Liver (tissue), 2 donors: ENCODE measurements around the gene BACH2.

Experiments
- YY1 ChIP-seq: IDR thresholded peaks from 2 replicates; pipeline ENCODE4 v1.6.1; 2016; ENCODE audit warnings: antibody characterized with exemption, mild to moderate bottlenecking
- TF ChIP-seq, protein P1 (sequence below): fragments of 150-350 bp; IDR thresholded peaks from 2 replicates; pipeline ENCODE4 v1.5.1; 2017; ENCODE audit warnings: improper control_type of control experiment, low read depth, low read length; ENCODE audit not compliant: missing input control
- donor health status: healthy.

DNA sequence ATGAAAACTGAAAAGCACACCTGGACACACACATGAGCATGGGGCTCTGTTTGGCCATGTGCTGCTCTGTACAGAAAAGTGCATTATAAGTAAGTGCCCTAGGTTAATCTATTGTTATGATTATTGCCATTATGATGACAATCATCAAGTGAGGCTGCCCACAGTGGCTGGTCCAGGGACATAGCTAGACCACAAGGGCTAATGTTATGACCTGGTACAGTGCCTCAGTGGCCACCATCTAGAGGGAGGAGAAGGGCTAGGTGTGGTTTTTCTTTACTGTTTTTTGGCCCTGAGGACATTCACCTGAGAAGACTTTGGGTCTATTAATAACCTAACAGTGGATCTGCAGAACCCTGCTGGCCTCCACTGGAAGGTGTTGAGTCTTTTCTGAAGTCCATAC lies 316.3 kb downstream of the BACH2 start:
- TF ChIP-seq, protein P1, sequence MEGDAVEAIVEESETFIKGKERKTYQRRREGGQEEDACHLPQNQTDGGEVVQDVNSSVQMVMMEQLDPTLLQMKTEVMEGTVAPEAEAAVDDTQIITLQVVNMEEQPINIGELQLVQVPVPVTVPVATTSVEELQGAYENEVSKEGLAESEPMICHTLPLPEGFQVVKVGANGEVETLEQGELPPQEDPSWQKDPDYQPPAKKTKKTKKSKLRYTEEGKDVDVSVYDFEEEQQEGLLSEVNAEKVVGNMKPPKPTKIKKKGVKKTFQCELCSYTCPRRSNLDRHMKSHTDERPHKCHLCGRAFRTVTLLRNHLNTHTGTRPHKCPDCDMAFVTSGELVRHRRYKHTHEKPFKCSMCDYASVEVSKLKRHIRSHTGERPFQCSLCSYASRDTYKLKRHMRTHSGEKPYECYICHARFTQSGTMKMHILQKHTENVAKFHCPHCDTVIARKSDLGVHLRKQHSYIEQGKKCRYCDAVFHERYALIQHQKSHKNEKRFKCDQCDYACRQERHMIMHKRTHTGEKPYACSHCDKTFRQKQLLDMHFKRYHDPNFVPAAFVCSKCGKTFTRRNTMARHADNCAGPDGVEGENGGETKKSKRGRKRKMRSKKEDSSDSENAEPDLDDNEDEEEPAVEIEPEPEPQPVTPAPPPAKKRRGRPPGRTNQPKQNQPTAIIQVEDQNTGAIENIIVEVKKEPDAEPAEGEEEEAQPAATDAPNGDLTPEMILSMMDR, result no peak
- TF ChIP-seq YY1, result no peak
